ENCODE data around the gene SYTL2.

Gene SYTL2

GRCh38 chr11:85752890-85753581, 57.9 kb downstream of the SYTL2 start:
- H3K36me3 ChIP-seq (ENCODE audit: insufficient read depth, low read length), result no peaks in the 10 kb centered on the region
- no peaks in the 10 kb centered on the region for H3K9me3 ChIP-seq (ENCODE audit: control insufficient read depth, insufficient read depth, low read length)
- no peak overlapping the region for H3K9ac ChIP-seq (ENCODE audit: low read depth, low read length)
- peaks cover 28% of the 10 kb centered on the region for H3K4me1 ChIP-seq (ENCODE audit: insufficient read depth, low read length)

- H3K9ac ChIP-seq (ENCODE audit: low read depth, low read length), result no peak overlapping the region
- no peaks in the 10 kb centered on the region for H3K36me3 ChIP-seq (ENCODE audit: insufficient read depth, low read length)
- no peaks in the 10 kb centered on the region for H3K9me3 ChIP-seq (ENCODE audit: control insufficient read depth, insufficient read depth, low read length)
- peaks cover 29% of the 10 kb centered on the region for H3K4me1 ChIP-seq (ENCODE audit: insufficient read depth, low read length)
Measured at GRCh38 chr11:85752201-85752889, 58.6 kb downstream of the SYTL2 start.

DNA sequence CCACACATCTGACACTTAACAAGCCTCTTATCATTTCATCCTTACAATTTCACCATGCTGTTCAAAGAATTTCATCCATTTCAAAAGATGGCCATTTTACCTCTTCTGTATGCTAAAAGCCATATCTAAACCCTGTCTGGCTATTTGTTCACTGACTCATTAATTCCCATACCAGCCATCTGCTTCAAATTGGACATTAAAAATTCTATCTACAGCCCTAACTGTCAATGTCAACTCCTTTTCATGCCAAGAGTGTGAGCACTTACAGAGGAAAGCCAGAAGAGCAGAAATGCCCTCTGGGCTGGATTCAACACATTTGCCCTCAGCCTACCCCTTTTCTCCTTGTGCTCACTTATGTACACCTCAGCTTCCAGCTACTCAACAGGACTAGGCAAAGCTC, 59.2 kb downstream of the SYTL2 start:
- Histone ChIP-seq H3K9me3 (ENCODE audit: control insufficient read depth, insufficient read depth, low read length) (no peaks in the 10 kb centered on the region), H3K36me3 (ENCODE audit: insufficient read depth, low read length) (no peaks in the 10 kb centered on the region), H3K9ac (ENCODE audit: low read depth, low read length) (no peak overlapping the region), H3K4me1 (ENCODE audit: insufficient read depth, low read length) (peaks cover 29% of the 10 kb centered on the region)

DNA sequence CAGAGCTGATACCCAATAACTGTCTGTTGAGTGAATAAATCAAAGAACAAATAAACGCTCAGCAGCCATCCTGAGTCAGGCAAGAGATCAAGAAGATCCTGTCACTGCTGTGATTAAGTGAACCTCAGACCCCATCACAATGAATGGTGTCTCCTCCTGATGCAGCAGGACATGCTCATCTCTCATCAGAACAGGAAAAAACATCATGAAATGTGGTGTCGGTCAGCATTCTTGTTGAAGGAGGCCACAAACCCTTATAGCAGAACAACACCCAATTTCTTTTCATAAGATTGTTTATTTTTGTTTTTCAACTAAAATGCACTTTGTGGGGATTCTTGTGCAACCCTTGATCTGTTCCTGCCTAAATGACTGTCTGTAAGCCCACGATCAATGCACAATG, 60.3 kb downstream of the SYTL2 start:
- Histone ChIP-seq H3K9me3 (ENCODE audit: control insufficient read depth, insufficient read depth, low read length) (no peaks in the 10 kb centered on the region), H3K9ac (ENCODE audit: low read depth, low read length) (no peak overlapping the region), H3K36me3 (ENCODE audit: insufficient read depth, low read length) (no peaks in the 10 kb centered on the region), H3K4me1 (ENCODE audit: insufficient read depth, low read length) (peaks cover 29% of the 10 kb centered on the region)

DNA sequence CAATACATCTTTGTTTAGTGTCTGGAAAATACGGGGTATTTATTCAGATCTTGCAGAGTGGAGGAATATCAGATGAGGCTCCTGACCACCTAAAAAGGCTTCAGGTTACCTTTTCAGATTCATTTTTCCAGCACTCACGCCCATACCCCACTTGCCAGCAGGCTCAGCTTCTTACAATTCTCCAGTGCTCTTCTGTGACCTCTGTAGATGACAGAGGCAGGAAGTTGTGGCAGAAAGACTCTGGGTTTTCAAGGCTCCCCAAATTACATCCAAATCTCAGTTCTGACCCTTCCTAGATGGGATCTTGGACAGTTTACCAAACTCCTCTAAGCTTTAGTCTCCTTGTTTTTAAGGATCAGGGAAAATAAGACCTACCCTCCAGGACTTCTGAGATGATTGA, 61.1 kb downstream of the SYTL2 start:
- Histone ChIP-seq H3K4me1 (ENCODE audit: insufficient read depth, low read length) (peaks cover 29% of the 10 kb centered on the region), H3K36me3 (ENCODE audit: insufficient read depth, low read length) (no peaks in the 10 kb centered on the region), H3K9me3 (ENCODE audit: control insufficient read depth, insufficient read depth, low read length) (no peaks in the 10 kb centered on the region), H3K9ac (ENCODE audit: low read depth, low read length) (no peak overlapping the region)

GRCh38 chr11:85749287-85749834, 61.6 kb downstream of the SYTL2 start:
- Histone ChIP-seq H3K9me3 (ENCODE audit: control insufficient read depth, insufficient read depth, low read length) (no peaks in the 10 kb centered on the region), H3K9ac (ENCODE audit: low read depth, low read length) (no peak overlapping the region), H3K4me1 (ENCODE audit: insufficient read depth, low read length) (peaks cover 29% of the 10 kb centered on the region), H3K36me3 (ENCODE audit: insufficient read depth, low read length) (no peaks in the 10 kb centered on the region)

DNA sequence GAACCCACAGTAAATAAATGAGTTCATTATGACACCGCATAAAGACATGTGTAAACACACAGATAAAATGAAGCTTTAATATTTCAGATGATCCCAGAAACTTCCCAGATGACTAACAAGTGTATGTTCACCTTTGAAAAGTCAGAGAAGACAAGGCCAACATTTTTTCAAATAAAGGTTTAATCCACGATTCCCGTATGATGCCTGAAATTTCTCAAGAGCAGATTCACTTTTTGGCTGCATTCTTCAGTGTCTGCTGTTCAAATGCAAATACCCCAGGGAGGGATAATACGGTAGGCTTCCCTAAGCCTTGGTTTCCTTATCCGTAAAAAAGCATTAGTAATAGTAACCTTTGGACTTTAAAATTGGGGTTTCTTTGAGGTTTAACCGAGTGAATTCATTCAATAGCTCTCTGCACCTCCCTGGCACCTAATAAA, 62.5 kb downstream of the SYTL2 start:
- Histone ChIP-seq H3K9me3 (ENCODE audit: control insufficient read depth, insufficient read depth, low read length) (no peaks in the 10 kb centered on the region), H3K36me3 (ENCODE audit: insufficient read depth, low read length) (no peaks in the 10 kb centered on the region), H3K9ac (ENCODE audit: low read depth, low read length) (no peak overlapping the region), H3K4me1 (ENCODE audit: insufficient read depth, low read length) (peaks cover 29% of the 10 kb centered on the region)

DNA sequence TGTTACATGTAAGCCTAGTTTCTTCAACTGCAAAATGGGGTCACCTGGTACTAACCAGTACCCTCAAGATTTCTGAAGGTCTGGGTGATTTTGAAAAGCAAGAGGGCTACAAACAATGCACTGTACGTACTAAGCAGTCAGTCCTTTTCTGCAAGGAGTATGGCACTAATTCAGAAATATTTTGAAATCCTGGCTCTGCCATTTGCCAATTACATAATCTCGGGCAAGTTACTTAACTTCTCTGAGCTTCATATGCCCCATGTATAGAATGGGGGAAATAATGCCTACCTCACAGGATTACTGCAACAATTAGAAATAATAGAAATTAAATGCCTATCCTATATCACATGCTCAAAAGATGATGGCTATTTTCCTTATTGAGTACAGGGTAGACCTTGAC, 64.3 kb downstream of the SYTL2 start:
- Histone ChIP-seq H3K9ac (ENCODE audit: low read depth, low read length) (no peak overlapping the region), H3K36me3 (ENCODE audit: insufficient read depth, low read length) (no peaks in the 10 kb centered on the region), H3K4me1 (ENCODE audit: insufficient read depth, low read length) (peaks cover 32% of the 10 kb centered on the region)

DNA sequence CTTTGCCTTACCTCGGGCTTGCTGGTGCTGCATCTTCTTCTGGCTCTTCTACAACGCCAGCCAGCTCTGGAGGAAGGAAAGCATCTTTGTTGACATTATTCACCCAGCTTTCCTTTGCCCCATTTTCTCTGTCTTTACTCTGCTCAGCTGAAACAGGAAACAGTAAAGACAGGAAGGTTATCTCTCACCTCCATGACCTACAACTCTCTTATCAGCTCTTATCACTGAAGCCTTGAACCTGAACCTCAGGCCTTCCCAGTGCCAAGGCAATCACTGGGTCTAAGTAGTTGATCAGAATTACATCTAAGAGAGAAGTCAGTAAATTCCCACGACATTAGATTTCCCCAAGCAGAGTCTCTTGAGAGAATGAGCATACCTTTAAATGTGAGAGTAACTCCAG, 65.3 kb downstream of the SYTL2 start:
- H3K9me3 ChIP-seq (ENCODE audit: control insufficient read depth, insufficient read depth, low read length), result no peaks in the 10 kb centered on the region
- no peak overlapping the region for H3K9ac ChIP-seq (ENCODE audit: low read depth, low read length)
- H3K4me1 ChIP-seq (ENCODE audit: insufficient read depth, low read length), result peaks cover 28% of the 10 kb centered on the region
- H3K36me3 ChIP-seq (ENCODE audit: insufficient read depth, low read length), result no peaks in the 10 kb centered on the region

More for the DNA sequence above, 64.3 kb downstream of the SYTL2 start:
- H3K9me3 ChIP-seq (ENCODE audit: control insufficient read depth, insufficient read depth, low read length), result no peaks in the 10 kb centered on the region

- H3K9me3 ChIP-seq (ENCODE audit: control insufficient read depth, insufficient read depth, low read length), result no peaks in the 10 kb centered on the region
- H3K36me3 ChIP-seq (ENCODE audit: insufficient read depth, low read length), result no peaks in the 10 kb centered on the region
- H3K9ac ChIP-seq (ENCODE audit: low read depth, low read length), result no peak overlapping the region
- H3K4me1 ChIP-seq (ENCODE audit: insufficient read depth, low read length), result peaks cover 3% of the 10 kb centered on the region; the same call in 1 of the 2 replicates
Measured at GRCh38 chr11:85742873-85743275, 68.1 kb downstream of the SYTL2 start.

DNA sequence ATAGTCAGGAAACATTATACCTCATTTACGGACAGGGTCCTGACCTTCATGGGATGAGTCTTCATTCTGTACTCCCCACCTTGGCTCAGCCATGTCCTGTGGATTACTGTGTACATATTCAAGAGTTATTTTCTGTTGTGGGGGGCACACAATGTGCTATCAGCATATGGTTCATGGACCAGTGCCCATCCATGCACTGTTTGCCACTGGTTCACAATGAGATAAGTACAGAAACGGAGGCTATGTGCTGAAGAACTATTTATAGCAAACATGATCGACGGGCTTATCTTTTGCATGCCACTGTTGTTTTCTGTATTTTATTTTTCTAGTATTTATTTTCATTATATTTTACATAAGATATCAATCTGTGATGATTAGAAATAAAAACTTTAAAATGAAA, 68.6 kb downstream of the SYTL2 start:
- H3K4me1 ChIP-seq (ENCODE audit: insufficient read depth, low read length), result peaks cover 3% of the 10 kb centered on the region; the same call in 1 of the 2 replicates
- no peaks in the 10 kb centered on the region for H3K9me3 ChIP-seq (ENCODE audit: control insufficient read depth, insufficient read depth, low read length)
- no peak overlapping the region for H3K9ac ChIP-seq (ENCODE audit: low read depth, low read length)
- no peaks in the 10 kb centered on the region for H3K36me3 ChIP-seq (ENCODE audit: insufficient read depth, low read length)

DNA sequence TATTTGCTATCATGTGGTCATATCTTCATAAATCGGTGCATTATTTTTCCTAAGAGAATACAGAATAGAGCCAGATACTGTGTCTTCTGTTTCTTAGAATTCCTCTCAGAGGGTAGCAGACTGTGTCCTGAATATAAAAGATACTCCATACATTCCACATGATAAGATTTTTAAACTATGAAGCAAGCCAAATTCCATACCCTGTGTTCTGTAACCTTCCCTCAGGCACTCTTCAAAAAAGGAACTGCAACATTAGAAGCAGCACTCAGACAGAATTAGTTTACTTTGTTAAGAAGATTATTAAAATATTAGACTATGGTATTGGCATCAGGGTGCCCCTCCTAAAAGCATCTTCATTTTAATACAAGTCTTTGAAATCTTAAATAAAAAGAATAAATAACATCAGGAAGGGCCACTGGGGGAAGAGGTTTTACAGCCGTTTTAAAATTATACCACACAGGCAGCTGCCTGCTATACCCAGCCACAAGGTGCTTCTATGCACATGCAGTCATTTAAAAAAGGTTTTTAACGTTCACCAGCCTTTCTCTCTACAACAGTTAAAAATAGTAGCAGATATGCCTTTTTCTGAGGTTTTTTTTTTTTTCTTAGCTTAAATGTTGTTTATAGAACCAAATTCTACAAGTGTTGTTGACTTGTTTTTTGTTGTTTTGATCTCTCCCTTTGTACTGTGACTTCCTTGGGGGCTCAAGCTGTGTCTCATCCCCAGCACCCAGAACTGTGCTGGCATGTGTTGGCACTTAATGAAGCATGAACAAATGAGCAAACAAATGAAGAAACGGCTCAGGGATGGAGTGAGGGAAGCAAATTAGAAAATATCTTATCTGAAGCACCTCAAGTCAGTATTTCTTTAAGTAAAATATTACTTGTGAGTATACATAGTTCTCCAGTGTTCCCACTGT, 70.2 kb downstream of the SYTL2 start:
- no peaks in the 10 kb centered on the region for H3K9me3 ChIP-seq (ENCODE audit: control insufficient read depth, insufficient read depth, low read length)
- H3K9ac ChIP-seq (ENCODE audit: low read depth, low read length), result no peak overlapping the region
- H3K4me1 ChIP-seq (ENCODE audit: insufficient read depth, low read length), result peaks cover 3% of the 10 kb centered on the region; the same call in 1 of the 2 replicates
- no peaks in the 10 kb centered on the region for H3K36me3 ChIP-seq (ENCODE audit: insufficient read depth, low read length)

DNA sequence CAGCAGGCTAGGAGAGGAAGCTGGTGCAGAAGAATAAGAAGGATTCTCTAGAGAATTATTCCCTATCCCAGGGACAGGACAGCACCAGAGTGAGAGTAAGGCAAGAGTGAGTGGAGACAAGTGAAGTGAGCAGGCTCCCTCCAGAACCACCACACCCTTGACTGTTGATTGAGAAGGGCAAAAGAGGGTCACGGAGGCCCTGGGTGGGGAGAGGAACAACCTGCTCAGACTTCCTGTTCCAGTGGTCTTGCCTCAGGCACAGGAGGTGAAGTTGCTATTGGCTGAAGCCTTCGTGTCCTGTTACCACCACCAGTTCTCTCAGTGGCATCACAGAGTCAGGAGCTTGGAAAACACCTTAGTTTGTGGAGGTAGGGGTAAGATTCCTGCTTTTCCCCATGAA, 73.2 kb downstream of the SYTL2 start:
- H3K36me3 ChIP-seq (ENCODE audit: insufficient read depth, low read length), result no peaks in the 10 kb centered on the region
- H3K9me3 ChIP-seq (ENCODE audit: control insufficient read depth, insufficient read depth, low read length), result no peaks in the 10 kb centered on the region
- H3K4me1 ChIP-seq (ENCODE audit: insufficient read depth, low read length), result peaks cover 1% of the 10 kb centered on the region; the same call in 1 of the 2 replicates
- no peak overlapping the region for H3K9ac ChIP-seq (ENCODE audit: low read depth, low read length)

DNA sequence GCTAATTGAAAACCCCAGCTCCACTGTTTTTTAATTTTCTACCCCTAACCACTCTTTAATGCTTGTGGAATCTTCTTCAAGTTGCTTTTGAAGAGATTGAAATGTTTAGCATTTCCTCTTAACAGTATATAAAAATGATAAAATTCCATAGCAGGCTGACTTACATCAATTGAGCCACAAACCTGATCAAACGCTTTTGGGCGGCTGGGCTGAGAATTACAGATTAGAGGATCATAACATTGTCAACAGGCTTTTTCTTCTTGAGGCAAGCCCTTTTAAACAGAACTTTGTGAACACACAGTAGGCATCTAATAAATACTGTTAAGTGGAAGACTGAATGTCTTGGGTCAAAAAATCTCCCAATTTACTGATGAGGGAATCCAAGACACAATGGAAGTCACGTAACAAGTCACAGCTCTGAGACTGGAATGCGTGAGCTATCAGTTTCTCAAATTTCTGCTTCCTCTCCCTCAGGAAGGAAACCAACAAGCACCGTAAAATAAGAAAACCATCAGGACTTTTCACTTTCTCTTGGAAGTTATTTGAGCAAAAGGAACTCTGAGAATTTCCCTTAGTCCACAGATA, 75.0 kb downstream of the SYTL2 start:
- Histone ChIP-seq H3K9ac (ENCODE audit: low read depth, low read length) (no peak overlapping the region), H3K36me3 (ENCODE audit: insufficient read depth, low read length) (no peaks in the 10 kb centered on the region), H3K4me1 (ENCODE audit: insufficient read depth, low read length) (no peaks in the 10 kb centered on the region; the same call in 1 of the 2 replicates), H3K9me3 (ENCODE audit: control insufficient read depth, insufficient read depth, low read length) (no peaks in the 10 kb centered on the region)

Measured in ES-I3 (cell line).